Kidney tubule cell (primary cell): ENCODE results near the gene PITPNC1.
A peak's percentile ranks its signal among the peaks of the same experiment; 100 is the strongest.
"Not testable (repeated sequence)": the region's sequence is repeated elsewhere in the genome, so short reads cannot be mapped to it uniquely, and the experiment has no call there.

ENCODE experiments used
- DNase-seq: peaks from one replicate; pipeline ENCODE4 v3.0.0-alpha.2; 2018; ENCODE audit warnings: low spot score

The PITPNC1 gene

GRCh38 chr17:67516571-67516970 lies 139.5 kb downstream of the PITPNC1 start:
- not testable (repeated sequence) for DNase-seq

GRCh38 chr17:67517325-67517724 lies 140.2 kb downstream of the PITPNC1 start:
- DNase-seq, result no peak

GRCh38 chr17:67518876-67519275 lies 141.8 kb downstream of the PITPNC1 start:
- DNase-seq, result no peak

- no peak for DNase-seq
Measured at GRCh38 chr17:67519801-67520251, 142.7 kb downstream of the PITPNC1 start.

GRCh38 chr17:67520252-67520906 lies 143.3 kb downstream of the PITPNC1 start:
- peak; percentile 28 for DNase-seq

- no peak for DNase-seq
Measured at GRCh38 chr17:67520916-67521774, 144.1 kb downstream of the PITPNC1 start.

GRCh38 chr17:67521775-67522069 lies 144.6 kb downstream of the PITPNC1 start:
- DNase-seq, result no peak

GRCh38 chr17:67523101-67523500 lies 146.0 kb downstream of the PITPNC1 start:
- DNase-seq, result no peak

- DNase-seq, result no peak
Measured at GRCh38 chr17:67525239-67526135, 148.4 kb downstream of the PITPNC1 start.

- no peak for DNase-seq
Measured at GRCh38 chr17:67526700-67527099, 149.6 kb downstream of the PITPNC1 start.

GRCh38 chr17:67528751-67529436 lies 151.8 kb downstream of the PITPNC1 start:
- DNase-seq, result peak; percentile 96

- no peak for DNase-seq
Measured at GRCh38 chr17:67531291-67531690, 154.2 kb downstream of the PITPNC1 start.

GRCh38 chr17:67532326-67532871 lies 155.3 kb downstream of the PITPNC1 start:
- DNase-seq, result no peak

GRCh38 chr17:67534941-67535340 lies 157.9 kb downstream of the PITPNC1 start:
- DNase-seq, result no peak

GRCh38 chr17:67542219-67543114 lies 165.4 kb downstream of the PITPNC1 start:
- no peak for DNase-seq

- no peak for DNase-seq
Measured at GRCh38 chr17:67544364-67544955, 167.4 kb downstream of the PITPNC1 start.

- peak; percentile 36 for DNase-seq
Measured at GRCh38 chr17:67546578-67547527, 169.8 kb downstream of the PITPNC1 start.

GRCh38 chr17:67548693-67549092 lies 171.6 kb downstream of the PITPNC1 start:
- no peak for DNase-seq

- no peak for DNase-seq
Measured at GRCh38 chr17:67549820-67550219, 172.7 kb downstream of the PITPNC1 start.
